ENCODE results near the gene CABLES2.

CABLES2 gene

DNA sequence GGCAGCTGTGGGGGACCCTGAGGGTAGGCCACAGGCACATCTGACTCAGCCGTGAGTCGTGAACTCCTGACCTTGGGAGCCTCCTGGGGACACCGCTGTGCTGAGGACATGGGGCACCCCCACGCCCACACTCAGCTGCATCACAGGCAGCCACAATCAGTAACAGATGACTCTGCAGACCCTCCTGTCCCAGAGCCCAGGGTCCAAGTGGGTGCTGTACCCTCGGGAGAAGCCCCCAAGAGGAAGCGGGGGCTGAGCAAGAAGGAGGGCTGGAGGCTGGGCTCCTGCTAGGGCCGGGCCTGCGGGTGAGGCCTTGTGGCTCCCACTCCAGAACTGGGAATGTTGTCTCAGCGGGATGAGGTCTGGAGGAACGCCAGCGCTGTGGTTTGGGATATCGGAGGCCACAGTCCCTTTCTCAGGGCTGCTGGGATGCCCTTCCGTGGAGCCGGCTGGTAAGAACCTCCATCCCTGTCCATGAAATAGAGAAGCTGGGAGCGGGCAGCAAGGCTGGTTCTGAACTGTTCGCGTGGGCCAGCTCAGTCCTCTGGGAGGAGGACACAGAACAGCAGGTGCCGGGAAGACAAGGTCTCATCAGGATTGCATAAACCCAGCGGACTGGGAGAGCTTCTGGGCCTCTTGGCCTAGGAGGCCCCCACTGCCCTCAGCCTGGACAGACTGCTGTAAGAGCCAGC lies 36.8 kb downstream of the CABLES2 start:
- no peak for DNase-seq (ENCODE audit: low read depth)

DNA sequence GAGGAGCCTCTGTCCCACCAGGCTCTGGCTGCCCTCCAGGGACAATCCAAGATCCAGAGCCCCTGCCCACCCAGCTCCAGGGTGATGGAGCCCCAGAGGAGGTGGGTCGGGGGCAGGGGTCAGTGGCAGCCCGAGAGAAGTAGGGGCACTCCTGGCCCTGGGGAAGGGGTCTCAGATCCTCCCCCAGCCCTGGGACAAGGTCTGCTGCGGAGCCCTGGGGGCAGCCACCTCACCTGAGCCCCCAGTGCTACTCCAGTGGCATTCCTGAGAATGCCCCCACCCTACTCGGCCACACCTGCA lies 37.3 kb downstream of the CABLES2 start:
- no peak for DNase-seq (ENCODE audit: low read depth)

DNA sequence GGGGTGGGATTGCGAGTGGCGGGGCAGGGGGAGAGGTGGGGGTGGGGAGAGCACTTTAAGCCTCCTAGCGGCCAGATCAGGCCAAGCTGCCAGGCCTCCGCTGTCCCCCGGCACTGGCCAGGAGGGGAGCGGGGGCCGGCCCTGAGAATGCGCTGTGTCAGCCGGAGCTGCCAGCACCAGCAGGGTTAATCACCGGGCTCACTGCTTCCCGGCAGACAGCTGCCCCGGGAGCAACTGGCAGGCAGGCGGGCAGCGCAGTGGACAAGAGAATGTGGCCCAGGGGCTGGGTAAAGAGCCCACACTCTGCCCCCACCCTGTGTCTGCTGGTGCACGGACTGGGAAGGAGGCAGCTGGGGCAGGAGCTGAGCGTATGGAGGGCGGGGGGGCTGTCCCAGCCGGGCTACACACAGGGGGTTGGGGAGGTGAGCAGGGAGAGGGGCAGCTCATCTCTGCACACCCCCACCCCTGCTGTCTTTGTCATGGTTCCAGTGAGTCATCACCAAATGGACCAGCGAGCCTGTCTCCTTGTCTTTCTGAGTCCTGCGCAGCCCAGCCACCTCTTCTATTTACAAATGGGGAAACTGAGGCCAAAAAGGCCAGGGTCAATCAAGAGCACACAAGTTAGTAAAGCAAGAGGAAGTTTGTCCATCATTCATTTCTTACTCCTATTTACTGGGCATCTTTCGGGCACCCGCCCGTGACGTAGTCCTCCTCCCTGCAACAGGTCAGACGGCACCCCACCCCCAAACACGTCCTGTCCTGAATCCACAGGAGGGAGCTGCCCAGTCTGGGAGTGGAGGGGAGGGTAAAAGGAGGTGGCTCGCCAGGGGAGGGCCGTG lies 37.9 kb downstream of the CABLES2 start:
- no peak for DNase-seq (ENCODE audit: low read depth)

DNA sequence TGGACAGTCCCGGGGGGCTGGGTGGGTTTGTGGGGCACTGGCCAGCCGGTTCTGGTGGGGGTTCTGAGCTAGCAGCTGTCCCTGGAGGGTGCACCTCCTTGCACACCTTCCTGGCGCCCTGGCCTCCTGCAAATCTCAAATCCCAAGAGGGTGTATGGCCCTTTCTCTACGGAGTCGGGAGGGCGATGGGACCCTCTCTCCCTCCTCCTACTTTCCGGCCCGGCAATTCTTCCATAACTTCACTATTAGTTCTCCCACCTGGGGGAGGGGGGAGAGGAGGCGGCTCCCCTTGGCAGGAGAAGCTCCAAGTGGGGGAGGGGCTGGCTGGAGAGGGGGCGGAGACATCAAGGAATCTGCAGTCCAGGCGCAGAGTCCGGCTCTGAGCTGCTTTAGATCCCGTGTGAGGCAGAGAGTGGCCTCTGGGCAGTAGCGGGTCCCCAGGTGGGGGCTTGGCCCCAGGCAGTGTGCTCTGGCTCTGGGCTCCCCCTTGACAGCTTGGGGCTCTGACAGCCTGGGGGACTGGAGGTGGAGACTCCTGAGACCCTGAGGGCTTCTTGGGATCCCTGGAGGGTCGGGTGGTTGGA lies 38.6 kb downstream of the CABLES2 start:
- DNase-seq (ENCODE audit: low read depth) = no peak

DNA sequence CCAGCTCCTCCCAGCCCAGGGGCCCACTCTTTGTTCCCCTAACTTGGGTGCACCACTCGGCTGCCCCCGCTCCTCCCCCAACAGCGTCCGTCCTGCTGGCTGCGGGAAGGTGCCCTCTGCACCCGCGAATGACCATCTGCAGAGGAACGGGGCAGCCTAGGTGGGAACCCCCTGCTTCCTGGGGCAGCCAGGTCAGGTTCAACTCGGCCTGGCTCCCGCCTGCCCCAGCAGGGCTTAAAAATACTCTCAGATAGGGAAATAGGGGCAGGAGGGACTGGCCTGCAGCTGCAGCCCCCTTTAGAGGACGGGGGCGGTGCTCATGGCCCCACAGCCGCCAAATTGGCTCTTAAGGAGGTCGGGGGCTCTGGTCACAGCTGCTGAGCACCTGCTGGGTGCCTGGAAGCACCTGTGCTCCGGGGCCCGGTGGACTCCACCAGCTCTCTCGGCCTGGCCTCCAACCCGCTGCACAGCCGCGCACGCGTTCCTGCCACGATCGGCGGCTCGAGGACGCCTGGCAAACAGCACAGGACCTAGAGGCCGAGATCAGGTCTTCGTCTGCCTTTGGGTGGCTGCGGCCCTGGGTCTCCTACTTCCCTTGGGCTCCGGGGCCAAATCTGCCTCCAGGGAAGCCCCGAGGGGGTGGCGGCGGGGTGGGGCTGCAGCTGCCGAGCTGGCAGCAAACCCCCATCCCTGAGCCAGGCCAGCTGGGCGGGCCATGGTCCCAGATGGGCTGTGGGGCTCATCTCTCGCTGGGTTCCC lies 39.3 kb downstream of the CABLES2 start:
- no peak for DNase-seq (ENCODE audit: low read depth)

DNA sequence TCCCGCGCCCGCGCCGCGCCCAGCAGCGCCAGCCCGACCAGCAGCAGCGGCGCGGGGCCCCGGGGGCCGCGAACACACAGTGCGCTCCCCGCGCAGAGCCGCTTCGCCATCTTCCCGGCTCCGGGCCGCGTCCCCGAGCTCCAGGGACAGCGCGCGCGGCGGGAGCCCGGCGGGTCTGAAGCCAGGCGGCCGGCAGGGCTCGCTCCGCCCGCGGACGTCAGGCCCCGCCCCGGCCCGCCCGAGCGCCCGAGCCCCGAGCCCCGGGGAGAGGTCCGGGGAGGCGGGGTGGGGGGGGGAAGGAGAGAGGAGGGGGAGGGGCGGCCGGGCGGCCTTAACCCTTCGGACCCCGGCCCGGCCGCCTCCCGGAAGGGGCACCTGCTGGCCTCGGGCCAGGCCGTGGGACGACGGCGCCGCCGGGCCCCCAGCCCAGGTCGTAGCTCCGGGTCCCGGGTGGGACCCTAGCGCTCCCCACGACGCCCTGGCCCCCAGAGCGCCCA lies 39.9 kb downstream of the CABLES2 start, which contains the start of gene LAMA5:
Gene LAMA5 (minus strand): TSS at position 177 of the 497 bp plus-strand sequence. CDS start 67 bp downstream, at position 110.
- no peak for DNase-seq (ENCODE audit: low read depth)

DNA sequence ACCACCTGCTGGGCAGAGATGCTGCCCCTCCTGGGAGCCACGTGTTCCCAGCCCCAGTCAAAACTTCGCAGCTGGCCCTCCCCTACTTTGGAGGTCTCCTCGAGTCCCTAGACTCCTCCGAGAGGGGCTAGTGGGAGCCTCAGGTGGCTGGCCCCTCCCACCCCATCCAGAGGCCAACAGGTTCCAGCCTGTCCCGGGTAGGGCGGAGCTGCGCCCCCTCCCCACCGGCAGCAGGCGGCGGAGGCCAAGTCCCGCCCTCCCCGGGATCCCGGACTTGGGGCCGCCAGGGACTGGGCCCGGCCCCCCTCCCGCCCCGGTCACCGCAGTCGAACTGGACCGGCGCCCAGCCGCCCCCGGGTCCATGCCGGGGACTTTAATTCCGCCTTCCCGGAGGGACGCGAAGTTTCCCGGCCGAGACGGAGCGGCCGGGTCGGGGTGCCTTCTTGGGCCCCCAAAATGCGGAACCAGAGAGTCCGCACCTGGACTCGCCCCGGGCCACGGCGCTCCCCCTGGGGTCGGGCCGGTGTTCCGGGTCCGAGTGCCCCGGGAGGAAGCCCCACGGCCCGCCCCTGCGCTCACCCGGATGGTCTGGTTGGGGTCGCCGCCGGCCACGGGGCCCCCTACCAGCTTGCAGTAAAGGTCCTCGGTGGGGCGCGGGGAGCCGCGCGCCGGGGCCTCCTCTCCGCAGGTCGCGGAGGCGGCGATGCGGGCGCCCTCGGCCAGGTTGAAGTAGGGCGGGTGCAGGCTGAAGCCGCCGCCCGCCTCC lies 40.5 kb downstream of the CABLES2 start:
- DNase-seq (ENCODE audit: low read depth) = no peak

DNA sequence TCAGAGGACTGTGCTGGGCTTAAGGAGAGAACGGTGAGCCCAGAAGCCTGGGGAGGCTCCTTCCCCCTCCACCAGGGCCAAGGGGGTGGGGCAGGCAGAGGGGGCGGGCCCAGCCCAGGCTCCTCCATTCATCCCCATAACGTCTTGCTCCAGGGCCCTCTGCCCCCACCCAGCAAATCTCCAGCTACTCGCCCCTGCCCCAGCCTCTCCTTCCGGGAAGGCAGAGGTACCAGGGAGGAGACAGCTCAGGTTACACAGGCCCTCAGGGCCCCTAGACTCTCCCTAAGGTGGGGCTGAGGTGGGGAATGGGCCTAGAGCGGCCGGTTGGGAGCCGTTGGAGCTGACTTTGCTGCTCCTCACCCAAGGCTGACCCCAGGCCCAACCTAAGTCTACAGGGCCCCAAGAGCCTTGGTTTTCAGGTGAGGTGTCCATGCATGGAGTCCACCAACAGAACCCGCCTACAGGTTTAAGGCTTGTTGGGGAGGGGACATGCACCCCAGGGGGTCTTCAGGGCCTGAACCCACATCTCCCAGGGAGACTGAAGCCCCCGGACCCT lies 41.2 kb downstream of the CABLES2 start:
- no peak for DNase-seq (ENCODE audit: low read depth)

DNA sequence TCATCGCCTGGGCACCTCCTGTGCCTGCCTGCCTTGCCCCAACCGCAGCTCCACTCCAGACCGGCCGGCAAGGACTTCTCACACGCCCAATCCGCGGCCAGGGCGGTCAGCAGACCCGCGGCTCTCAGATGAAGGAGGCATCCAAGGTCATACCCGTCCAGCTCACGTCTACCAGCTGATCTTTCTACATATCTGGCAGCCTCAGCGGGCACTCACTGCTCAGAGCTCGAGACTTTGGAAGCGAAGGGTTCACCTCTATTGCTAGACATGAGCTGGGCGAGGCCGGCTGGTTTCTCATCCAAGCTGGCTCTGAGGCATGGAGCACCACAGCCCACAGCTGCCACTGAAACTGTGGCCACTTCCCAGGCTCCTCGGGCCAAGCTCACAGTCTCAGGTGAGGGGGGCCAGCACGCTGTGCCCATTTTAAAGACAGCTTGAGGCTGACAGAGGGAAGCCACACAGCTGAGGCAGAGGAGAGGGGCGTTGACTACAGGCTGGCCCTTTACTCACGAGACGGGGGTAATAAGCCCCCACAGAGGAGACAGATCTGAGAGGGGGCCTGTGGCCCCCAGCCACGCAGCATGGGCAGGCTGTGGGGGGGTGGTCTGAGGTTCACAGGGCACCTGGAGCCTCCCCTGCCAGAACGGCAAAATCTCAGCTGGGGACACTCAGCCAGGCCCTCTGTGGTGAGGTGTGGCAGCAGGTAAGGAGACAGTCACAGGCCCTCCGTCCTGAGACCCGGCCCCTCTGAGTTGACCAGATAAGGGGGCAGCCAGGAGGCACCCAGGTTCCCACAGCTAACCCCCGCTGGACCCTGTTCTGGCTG lies 42.0 kb downstream of the CABLES2 start:
- DNase-seq (ENCODE audit: low read depth) = no peak

DNA sequence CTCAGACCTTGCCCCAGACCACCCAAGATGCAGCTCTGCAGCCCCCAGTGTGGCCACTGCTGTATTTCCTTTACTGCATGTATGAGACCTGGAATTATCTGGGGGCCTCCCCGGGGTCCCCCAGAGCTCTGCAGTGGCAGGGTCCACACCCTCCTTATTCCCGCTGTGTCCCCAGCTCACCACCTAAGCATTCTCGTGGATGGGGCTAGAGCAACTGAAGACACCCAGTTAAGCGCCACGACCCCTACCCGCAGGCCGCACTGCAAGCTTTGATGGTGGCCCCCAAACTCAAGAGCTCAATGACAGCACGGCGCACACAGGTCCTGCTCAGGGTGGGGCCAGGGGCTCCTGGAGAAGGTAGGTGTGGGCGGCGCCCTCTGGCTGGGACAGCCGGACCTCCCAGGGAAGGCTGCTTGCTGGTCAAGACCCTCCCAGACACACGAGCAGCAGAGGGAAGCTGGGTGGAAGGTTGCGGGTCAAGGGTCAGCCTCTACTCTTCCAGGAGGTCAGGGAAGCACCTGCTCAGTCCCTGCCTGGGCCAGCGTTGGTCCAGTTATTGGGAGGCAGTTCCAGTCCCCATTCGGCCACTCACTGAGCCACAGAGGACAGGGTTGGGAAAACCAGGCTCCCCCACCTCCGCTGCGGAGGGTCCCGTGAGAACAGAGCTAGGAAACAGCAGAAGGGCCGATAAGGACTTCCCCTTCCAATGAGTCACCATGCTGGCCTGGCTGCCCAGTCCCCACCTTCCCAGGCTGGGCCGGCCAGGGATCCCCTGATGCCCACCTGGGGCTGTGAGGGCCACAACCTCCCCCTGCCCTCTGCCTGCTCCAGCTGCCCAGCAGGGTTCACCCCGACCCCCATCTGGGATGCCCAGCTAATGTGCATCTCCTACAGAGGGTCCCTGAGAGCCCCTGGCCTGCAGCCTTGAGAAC lies 42.9 kb downstream of the CABLES2 start:
- DNase-seq (ENCODE audit: low read depth) = no peak

DNA sequence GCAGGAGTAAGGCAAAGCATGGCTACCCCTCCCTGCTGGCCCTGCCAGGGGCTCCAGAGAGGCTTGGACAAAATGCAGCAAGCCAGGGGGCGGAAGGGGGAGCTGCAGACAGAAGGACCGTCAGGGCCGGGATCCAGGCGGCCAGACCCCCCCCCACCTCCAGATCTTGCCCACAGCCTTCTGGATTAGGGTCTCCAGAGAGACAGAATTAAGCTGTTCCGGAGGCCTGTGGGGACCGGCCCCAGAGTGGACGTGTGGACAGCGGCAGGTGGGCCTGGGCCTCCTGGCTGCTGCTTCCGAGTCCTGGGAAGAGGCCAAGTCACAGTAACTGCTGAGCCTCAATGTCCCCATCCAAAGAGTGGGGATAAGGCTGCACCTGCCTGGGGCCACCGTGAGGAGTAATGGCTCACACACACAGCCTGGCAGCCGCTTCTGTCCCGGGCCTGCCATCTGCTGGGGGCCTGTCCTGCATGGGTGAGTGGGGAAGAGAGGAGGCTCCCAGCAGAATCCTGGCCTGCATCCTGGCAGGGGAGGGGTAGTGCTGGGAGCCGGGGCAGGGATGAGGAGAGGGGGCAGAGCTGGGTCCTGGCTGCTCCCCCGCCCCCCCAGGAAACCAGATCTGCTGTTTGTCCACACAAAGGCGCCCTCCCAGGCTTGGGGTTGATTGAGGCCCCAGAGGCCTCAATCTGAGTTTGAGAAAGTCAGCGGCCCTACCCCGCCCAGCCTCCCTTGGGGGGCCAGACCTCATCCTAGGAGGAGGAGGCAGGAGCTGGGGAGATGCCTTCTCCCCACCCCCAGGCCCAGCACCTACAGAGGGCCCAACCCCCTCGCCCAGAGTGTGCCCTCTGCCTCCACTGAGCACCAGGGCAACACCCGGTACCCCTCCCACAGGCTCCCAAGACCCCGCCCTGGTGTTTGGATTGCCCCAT lies 43.8 kb downstream of the CABLES2 start:
- DNase-seq (ENCODE audit: low read depth) = no peak

DNA sequence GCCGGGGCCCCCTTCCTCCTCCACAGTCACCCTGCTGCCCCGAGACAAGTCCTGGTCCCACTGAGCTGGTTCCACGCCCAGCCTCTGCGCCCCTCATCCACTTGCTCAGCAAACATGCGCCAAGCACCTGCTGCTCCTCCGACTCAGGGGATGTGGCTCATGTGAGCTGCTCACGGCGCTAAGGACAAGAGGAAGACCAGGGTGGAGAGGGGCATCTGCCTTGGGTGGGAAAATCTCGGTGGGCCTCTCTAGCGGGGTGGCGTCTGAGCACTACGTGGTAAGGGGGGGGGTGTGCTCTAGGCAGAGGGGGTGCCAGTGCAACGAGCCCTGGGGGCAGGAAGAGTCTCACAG lies 44.5 kb downstream of the CABLES2 start:
- DNase-seq (ENCODE audit: low read depth) = no peak

DNA sequence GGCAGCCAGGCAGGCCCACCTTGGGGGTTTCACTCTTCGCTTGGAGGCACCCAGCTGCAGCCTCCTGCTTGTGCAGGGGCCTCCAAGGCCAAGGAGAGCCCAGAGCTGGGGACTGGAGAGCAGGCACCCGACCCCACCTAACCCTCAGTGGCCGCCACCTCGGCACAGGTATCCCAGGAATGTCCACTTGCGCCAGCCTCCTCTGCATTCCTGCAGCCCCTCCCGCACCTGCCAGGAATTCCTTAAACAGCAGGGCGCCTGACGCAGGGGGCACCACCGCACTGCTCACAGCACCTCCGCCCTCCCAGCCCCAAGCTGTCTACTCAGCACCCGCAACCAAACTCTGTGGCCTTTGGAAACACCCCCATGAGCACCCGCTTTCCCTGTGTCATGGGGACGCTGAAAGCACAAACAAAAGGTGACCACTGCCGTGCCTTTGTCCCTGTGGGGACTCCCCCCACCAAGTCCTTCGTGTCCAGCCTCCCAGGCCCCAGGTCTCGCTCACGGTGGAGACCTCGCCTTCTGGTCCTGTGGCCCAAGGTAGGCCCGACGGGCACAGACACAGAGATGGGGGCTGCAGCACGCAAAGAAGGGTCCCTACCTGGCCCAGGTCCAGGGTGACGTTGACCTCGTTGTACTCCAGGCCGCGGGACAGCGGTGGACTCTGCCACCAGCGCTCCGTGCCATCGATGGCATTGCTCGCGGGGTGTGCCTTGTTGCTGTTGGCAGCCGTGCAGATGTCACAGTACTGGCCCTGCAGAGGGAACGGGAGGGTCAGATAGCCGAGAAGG lies 45.1 kb downstream of the CABLES2 start:
- DNase-seq (ENCODE audit: low read depth) = no peak

DNA sequence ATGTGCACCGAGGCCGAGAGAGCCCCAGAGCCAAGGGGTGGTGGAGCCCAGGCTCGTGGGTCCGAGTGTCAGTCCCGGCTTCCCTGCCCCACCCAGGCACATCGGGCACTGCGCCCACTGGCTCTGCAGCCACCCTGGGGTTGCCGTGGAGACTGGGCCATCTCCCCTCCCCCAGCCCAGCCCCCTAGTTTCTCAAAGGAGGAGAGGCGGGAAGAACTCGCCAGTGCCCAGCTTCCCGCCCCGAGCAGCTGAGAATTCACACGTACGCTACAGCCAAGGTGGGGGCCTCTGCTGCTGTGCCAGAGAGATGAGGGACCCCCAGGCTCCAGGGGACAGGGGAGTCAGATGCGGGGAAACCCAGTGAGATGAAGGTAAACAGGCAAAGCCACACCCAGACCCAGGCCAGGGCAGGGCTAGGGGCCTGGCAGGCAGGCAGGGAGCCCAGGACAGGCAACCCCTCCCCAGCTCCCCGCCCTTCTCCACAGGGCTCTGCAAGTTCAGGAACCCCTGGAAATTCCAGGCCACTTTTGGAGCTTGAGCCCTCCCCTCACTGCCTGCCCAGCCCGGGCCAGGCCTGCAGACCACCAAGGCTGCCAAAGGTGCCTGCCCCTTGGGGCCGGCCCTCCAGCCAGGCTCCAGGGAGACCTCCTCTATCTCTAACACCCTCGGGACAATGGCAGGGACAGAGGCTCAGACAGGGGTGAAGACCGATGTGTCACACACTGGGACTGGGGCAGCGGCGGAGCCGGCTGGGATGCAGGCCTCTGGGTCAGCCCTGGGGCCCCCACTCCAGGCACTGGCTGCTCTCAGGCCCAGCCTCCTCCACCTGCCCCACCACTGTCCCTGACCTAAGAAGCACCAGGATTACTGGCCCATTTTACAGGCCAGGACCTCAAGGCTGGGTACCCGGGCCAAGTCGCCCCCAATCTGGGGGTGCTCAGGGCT lies 46.0 kb downstream of the CABLES2 start:
- no peak for DNase-seq (ENCODE audit: low read depth)

DNA sequence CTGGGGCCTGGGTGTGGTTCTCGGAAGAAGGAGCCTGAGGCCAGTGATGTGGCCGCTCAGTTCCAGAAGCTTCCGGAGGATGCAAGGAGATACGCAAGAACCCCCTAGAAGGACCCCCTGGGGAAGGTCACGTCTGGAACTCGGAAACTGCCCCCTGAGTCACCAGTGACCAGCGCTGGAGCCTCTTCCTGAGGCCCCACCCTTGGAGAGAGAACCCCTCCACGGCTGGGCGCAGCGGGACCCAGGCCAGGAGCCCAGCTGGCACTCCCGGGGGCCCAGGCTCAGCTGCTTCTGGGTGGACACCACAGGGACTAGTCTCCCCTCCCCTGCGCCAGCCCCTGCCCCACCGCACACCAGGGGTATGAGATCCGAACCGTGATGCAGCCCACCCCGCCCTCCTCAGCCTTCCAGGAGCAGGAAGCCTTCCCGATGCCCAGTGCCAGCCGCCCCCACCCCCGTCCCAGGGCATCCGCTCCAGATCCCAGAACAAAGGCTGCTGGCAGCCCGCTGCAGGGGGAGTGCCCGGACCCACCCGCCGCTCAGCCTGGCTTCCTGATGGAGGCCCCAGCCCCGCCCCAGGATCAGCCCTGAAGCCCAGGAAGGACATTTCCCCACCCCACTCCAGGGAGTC lies 47.5 kb downstream of the CABLES2 start:
- no peak for DNase-seq (ENCODE audit: low read depth)

DNA sequence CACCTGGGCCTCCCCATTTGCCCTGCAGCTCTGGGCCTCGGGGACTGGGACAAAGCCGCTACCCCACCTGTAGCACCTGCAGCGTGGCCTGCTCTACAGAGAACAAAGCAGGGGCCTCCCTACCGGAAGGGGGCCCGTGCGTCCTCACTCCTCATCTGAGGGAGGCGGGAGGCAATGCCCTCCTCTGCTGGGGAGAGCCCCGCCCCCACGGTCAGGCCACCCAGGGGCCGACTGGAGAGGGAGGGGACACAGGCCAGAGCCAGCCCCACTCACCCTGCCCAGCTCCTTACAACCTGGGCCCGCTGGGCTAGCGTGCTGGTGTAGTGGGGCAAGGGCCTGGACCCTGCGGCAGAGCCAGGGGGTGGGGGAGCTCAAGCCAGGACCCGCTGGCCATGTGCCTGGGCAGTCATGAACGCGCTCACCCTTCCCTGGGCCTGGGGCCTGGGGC lies 48.0 kb downstream of the CABLES2 start:
- no peak for DNase-seq (ENCODE audit: low read depth)

Data from T-helper 22 cell (primary cell).